ENCODE data around the gene HOXC9. TPM values are rescaled to one million over a fixed set of nuclear protein-coding genes. Genes with fewer than 3 reads are reported as not detected.

Gene HOXC9
- total RNA-seq, 1 donor from 2014 or later, result not detected

DNA sequence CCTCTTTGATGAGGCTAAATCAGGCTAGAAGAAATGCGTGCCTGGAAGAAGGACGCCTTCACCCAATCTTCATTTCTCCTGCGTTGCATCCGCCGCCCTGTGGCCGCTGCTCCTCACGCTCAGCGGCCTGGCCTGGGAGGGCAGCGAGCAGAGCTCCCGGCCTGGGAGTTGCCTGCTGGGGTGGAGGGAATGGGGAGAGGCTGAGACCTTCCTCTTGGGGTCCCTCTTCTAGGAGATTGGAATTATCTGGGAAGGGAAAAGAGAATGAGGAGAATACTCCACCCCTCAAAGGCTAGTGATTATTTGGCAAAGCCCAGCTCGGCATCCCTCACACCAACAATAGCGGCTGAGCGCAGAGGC is 47.6 kb upstream of the HOXC9 start:
- Histone ChIP-seq H3K4me3 (no peak overlapping the region), H3K27me3 (peaks cover 33% of the 10 kb centered on the region), H3K4me1 (peaks cover 13% of the 10 kb centered on the region), H3K27ac (no peak overlapping the region), H3K36me3 (no peaks in the 10 kb centered on the region), H3K9me3 (no peaks in the 10 kb centered on the region)
- TF ChIP-seq POLR2A (IDR thresholded peaks at IDR 0.05) (no peak), POLR2AphosphoS5 (IDR thresholded peaks at IDR 0.05; ENCODE audit: insufficient read depth in 1 of 2, low read depth in 1 of 2) (no peak)
- TF ChIP-seq, protein P1, sequence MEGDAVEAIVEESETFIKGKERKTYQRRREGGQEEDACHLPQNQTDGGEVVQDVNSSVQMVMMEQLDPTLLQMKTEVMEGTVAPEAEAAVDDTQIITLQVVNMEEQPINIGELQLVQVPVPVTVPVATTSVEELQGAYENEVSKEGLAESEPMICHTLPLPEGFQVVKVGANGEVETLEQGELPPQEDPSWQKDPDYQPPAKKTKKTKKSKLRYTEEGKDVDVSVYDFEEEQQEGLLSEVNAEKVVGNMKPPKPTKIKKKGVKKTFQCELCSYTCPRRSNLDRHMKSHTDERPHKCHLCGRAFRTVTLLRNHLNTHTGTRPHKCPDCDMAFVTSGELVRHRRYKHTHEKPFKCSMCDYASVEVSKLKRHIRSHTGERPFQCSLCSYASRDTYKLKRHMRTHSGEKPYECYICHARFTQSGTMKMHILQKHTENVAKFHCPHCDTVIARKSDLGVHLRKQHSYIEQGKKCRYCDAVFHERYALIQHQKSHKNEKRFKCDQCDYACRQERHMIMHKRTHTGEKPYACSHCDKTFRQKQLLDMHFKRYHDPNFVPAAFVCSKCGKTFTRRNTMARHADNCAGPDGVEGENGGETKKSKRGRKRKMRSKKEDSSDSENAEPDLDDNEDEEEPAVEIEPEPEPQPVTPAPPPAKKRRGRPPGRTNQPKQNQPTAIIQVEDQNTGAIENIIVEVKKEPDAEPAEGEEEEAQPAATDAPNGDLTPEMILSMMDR (IDR thresholded peaks at IDR 0.05), result no peak
- DNase-seq (ENCODE audit: extremely low spot score in 2 of 2), result no peak
- intact Hi-C loops (cut with DNase I), result no loop called here

DNA sequence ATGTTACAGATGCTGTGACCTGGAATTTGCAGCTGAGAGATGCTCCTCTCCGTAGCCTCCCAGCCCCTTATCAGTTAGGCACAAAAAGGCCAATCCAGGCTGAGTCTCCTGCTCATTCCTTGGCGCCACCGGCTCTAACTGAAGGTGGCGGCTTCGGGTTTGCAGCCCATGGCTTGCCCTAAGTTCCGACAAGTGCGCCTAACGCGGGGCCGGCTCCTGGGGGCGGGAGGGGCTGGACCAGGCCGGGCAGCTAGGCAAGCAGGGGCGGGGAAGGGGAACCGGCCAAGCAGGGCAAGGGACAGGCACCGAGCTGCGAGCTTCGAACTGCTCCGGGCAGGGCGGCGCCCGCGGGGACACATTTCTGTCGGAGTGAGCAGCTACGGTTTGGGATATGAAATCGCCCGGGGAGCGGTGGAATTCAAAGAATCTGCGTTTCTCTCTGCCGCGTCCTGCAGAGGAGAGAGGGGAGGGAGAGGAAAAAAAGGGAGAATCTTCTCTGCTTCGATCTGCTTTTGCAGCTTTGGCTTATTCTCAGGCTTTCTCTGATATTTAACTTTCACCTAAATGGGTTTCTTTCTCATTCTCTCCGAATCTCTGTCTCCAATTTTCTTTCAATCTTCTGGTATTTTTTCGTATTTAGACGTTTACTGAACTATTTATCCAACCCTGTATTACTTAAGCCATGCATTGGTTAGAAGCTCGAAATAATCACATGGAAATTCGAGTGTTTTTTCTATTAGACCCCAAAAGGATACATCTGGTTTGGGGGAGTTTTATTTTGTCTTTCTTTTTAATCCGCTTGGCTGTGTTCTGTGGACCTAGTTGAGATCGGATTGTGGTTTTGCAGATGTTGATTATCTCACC is 46.9 kb upstream of the HOXC9 start:
- Histone ChIP-seq H3K4me1 (peaks cover 13% of the 10 kb centered on the region), H3K27ac (no peak overlapping the region), H3K27me3 (peaks cover 33% of the 10 kb centered on the region), H3K9me3 (no peaks in the 10 kb centered on the region), H3K4me3 (no peak overlapping the region), H3K36me3 (no peaks in the 10 kb centered on the region)
- DNase-seq (ENCODE audit: extremely low spot score in 2 of 2), result no peak
- TF ChIP-seq POLR2AphosphoS5 (IDR thresholded peaks at IDR 0.05; ENCODE audit: insufficient read depth in 1 of 2, low read depth in 1 of 2) (no peak), POLR2A (IDR thresholded peaks at IDR 0.05) (no peak)
- TF ChIP-seq, protein P1 (IDR thresholded peaks at IDR 0.05), result no peak
- intact Hi-C loops (cut with DNase I), result no loop called here

DNA sequence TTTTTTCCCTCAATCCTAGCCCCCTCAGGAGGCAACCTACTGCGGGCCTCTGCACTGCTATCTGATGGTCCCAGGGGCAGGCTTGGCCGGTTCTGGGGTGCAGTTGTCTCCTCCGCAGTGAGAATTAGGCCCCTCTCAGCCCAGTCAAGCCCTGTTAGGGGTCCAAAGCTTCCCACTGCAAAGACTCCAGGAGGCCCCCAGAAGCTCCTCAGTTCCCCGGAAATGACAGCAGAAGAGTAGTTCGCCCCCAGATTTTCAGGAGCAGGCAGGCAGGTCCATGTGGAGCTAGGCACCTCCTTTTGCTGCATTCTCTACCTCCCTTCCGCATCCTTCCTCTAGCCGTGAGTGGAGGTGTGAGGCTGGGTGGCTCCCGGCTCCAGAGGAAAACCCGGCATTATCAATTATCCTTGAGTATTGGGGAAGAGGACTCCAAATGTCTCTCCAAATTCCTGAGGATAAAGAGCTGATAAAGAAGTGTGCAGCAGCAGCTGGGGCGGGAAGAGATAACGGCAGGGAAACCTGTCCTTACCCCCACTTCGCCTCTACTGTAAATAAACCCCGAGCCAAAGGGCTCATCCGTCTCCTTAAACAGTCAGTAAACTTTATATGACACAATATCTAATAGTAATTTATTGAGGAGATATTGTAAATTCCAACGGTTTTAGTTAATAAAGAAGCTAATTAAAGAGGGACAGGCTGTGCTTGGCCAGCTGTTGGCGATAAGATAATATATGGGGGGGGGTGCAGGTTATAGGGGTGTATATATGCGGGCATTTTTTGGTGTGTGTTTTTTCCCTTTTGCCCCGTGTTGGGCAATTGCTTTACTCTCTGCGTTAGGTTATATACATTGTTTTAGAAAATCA is 45.9 kb upstream of the HOXC9 start:
- DNase-seq (ENCODE audit: extremely low spot score in 2 of 2), result no peak
- H3K9me3 ChIP-seq, result no peaks in the 10 kb centered on the region
- H3K4me3 ChIP-seq, result no peak overlapping the region
- TF ChIP-seq, protein P1 (IDR thresholded peaks at IDR 0.05), result no peak
- TF ChIP-seq POLR2A (IDR thresholded peaks at IDR 0.05), result no peak
- no peak for TF ChIP-seq POLR2AphosphoS5 (IDR thresholded peaks at IDR 0.05; ENCODE audit: insufficient read depth in 1 of 2, low read depth in 1 of 2)
- no peaks in the 10 kb centered on the region for H3K36me3 ChIP-seq
- H3K4me1 ChIP-seq, result peaks cover 13% of the 10 kb centered on the region
- H3K27ac ChIP-seq, result no peak overlapping the region
- intact Hi-C loops (cut with DNase I), result no loop called here
- peaks cover 33% of the 10 kb centered on the region for H3K27me3 ChIP-seq

DNA sequence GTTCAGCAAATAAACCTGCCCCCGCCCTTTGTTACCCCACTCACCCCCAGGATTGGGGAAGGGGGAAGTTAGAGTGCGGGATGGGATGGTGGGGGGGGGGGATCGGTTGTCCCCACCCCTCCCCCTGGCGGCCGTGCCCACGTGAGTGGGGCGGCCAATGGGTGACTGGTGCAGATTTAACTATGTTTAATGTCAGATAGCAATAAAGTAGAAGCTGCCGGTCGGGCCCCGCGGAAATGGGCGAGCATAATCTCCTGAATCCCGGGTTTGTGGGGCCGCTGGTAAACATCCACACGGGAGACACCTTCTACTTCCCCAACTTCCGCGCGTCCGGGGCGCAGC is 45.3 kb upstream of the HOXC9 start, which contains the start of gene HOXC12:
Gene HOXC12 (plus strand): TSS at position 210 of the 342 bp plus-strand sequence. CDS start 27 bp downstream, at position 237.
- TF ChIP-seq, protein P1 (IDR thresholded peaks at IDR 0.05), result no peak
- TF ChIP-seq POLR2AphosphoS5 (IDR thresholded peaks at IDR 0.05; ENCODE audit: insufficient read depth in 1 of 2, low read depth in 1 of 2) (no peak), POLR2A (IDR thresholded peaks at IDR 0.05) (no peak)
- H3K27ac ChIP-seq, result no peak within 1 kb of the TSS
- intact Hi-C loops (cut with DNase I), result no loop called here
- H3K4me3 ChIP-seq, result peak within 1 kb of the TSS in 1 of 2 donors; percentile 10
- H3K9me3 ChIP-seq, result no peaks in the 10 kb centered on the region
- peaks cover 33% of the 10 kb centered on the region for H3K27me3 ChIP-seq
- no peak for DNase-seq (ENCODE audit: extremely low spot score in 2 of 2)
- no peaks in the 10 kb centered on the region for H3K36me3 ChIP-seq
- H3K4me1 ChIP-seq, result peaks cover 13% of the 10 kb centered on the region
